HG02571 (cell line): ENCODE measurements around the gene AURKAIP1.
A peak's percentile ranks its signal among the peaks of the same experiment; 100 is the strongest.

Experiments
- ATAC-seq: cut with Tn5 transposase; IDR thresholded peaks from one replicate; pipeline ENCODE4 v1.9.1; 2021; ENCODE audit warnings: mild to moderate bottlenecking, moderate library complexity; ENCODE audit not compliant: unreplicated experiment

The AURKAIP1 gene

GRCh38 chr1:1335283-1335682 is 39.7 kb downstream of the AURKAIP1 start:
- no peak for ATAC-seq

- no peak for ATAC-seq
Measured at GRCh38 chr1:1334835-1335234, 40.2 kb downstream of the AURKAIP1 start.

- no peak for ATAC-seq
Measured at GRCh38 chr1:1333551-1334241, 41.3 kb downstream of the AURKAIP1 start.

- no peak for ATAC-seq
Measured at GRCh38 chr1:1332774-1333480, 42.1 kb downstream of the AURKAIP1 start.

GRCh38 chr1:1332031-1332755 is 42.8 kb downstream of the AURKAIP1 start:
- no peak for ATAC-seq

- no peak for ATAC-seq
Measured at GRCh38 chr1:1331068-1331965, 43.7 kb downstream of the AURKAIP1 start, which contains the start of gene TAS1R3. Gene TAS1R3, plus strand, starts transcription at chr1:1331280. Its CDS starts 66 bp downstream, at chr1:1331346.

- ATAC-seq = no peak
Measured at GRCh38 chr1:1330366-1331067, 44.5 kb downstream of the AURKAIP1 start.

GRCh38 chr1:1329304-1330210 is 45.5 kb downstream of the AURKAIP1 start:
- no peak for ATAC-seq

- no peak for ATAC-seq
Measured at GRCh38 chr1:1328254-1328653, 46.8 kb downstream of the AURKAIP1 start.

GRCh38 chr1:1327291-1327690 is 47.7 kb downstream of the AURKAIP1 start:
- ATAC-seq = no peak

- no peak for ATAC-seq
Measured at GRCh38 chr1:1326075-1326605, 48.9 kb downstream of the AURKAIP1 start.

- ATAC-seq = no peak
Measured at GRCh38 chr1:1325288-1326074, 49.5 kb downstream of the AURKAIP1 start.

- ATAC-seq = peak; percentile 61
Measured at GRCh38 chr1:1324524-1325287, 50.3 kb downstream of the AURKAIP1 start, which contains the start of the genes CPTP and INTS11. Gene CPTP, plus strand, starts transcription at chr1:1324802. Its CDS starts 2,109 bp downstream, at chr1:1326911. Gene INTS11, minus strand, starts transcription at chr1:1324660. Its CDS starts 52 bp downstream, at chr1:1324608.

- ATAC-seq = peak; percentile 11
Measured at GRCh38 chr1:1324084-1324523, 50.9 kb downstream of the AURKAIP1 start.
